Hepatocyte (in vitro differentiated cells): ENCODE measurements around the gene EPB41L1. TPM values are rescaled to one million over a fixed set of nuclear protein-coding genes. Genes with fewer than 3 reads are reported as not detected.

ENCODE experiments used
- DNase-seq: peaks from one replicate; pipeline ENCODE4 v3.0.0-alpha.2; 2016; ENCODE audit warnings: low spot score
- H2AFZ ChIP-seq: fragments of 200-600 bp; sonication (generic); 2 replicates; pipeline ENCODE4 v1.6.0; 2016; ENCODE audit warnings: antibody characterized with exemption, mild to moderate bottlenecking
- H3K27ac ChIP-seq: fragments of 200-600 bp; sonication (generic); 2 replicates; pipeline ENCODE4 v1.5.1; 2016; ENCODE audit warnings: mild to moderate bottlenecking
- H3K27me3 ChIP-seq: fragments of 200-600 bp; sonication (generic); 2 replicates; pipeline ENCODE4 v1.6.1; 2016
- H3K36me3 ChIP-seq: fragments of 200-600 bp; sonication (generic); replicated peaks from 2 replicates; pipeline ENCODE4 v1.5.1; 2016; ENCODE audit warnings: low read depth; ENCODE audit not compliant: insufficient read depth
- H3K4me1 ChIP-seq: fragments of 200-600 bp; sonication (generic); 2 replicates; pipeline ENCODE4 v1.5.1; 2016; ENCODE audit warnings: mild to moderate bottlenecking, moderate library complexity; ENCODE audit not compliant: insufficient read depth
- H3K4me2 ChIP-seq: fragments of 200-600 bp; sonication (generic); 2 replicates; pipeline ENCODE4 v1.6.0; 2016
- H3K4me3 ChIP-seq: fragments of 200-600 bp; sonication (generic); 2 replicates; pipeline ENCODE4 v1.5.1; 2016; ENCODE audit warnings: mild to moderate bottlenecking
- H3K79me2 ChIP-seq: fragments of 200-600 bp; sonication (generic); 2 replicates; pipeline ENCODE4 v1.6.0; 2017; ENCODE audit warnings: mild to moderate bottlenecking
- H3K9me2 ChIP-seq: fragments of 200-600 bp; sonication (generic); replicated peaks from 2 replicates; pipeline ENCODE4 v1.6.0; 2017; ENCODE audit warnings: mild to moderate bottlenecking; ENCODE audit not compliant: insufficient read depth
- H3K9me3 ChIP-seq: fragments of 200-600 bp; sonication (generic); 2 replicates; pipeline ENCODE4 v1.5.1; 2016; ENCODE audit warnings: low read depth, mild to moderate bottlenecking
- H4K20me1 ChIP-seq: fragments of 200-600 bp; sonication (generic); 2 replicates; pipeline ENCODE4 v1.6.0; 2016; ENCODE audit warnings: mild to moderate bottlenecking; ENCODE audit not compliant: insufficient read depth, poor library complexity, severe bottlenecking
- CTCF ChIP-seq: fragments of 200-600 bp; sonication (generic); IDR thresholded peaks from 2 replicates; pipeline ENCODE4 v1.5.1; 2016; ENCODE audit warnings: antibody characterized with exemption, mild to moderate bottlenecking; ENCODE audit not compliant: poor library complexity
- EZH2 ChIP-seq: fragments of 200-600 bp; sonication (generic); IDR thresholded peaks from 2 replicates; pipeline ENCODE4 v1.6.1; 2016; ENCODE audit warnings: antibody characterized with exemption, mild to moderate bottlenecking, borderline replicate concordance
- EZH2phosphoT487 ChIP-seq: fragments of 200-600 bp; sonication (generic); IDR thresholded peaks from one replicate; pipeline ENCODE4 v1.6.1; 2018; ENCODE audit warnings: antibody characterized with exemption, mild to moderate bottlenecking, low read depth, moderate library complexity; ENCODE audit not compliant: unreplicated experiment, severe bottlenecking
- WGBS: methylation state at CpG from one replicate; pipeline ENCODE4 v1.1.6; 2016; ENCODE audit warnings: low lambda C conversion rate; ENCODE audit errors: missing lambda C conversion rate; 5-methylcytosine and 5-hydroxymethylcytosine counted together
- polyA plus RNA-seq: library from polyadenylated mRNA; unstranded; fragments of >200 nt; fragmentation: Nextera tagmentation; extraction: Ambion mirVana; gene quantifications from 2 replicates; pipeline ENCODE4 v1.2.1, GENCODE V29; 2016
- total RNA-seq: library from RNA; depleted of rRNA; stranded (reverse); fragments of >200 nt; gene quantifications from 2 replicates; pipeline ENCODE4 v1.2.3, GENCODE V29; 2014

The EPB41L1 gene
- total and polyA plus RNA-seq, 2 experiments from 2014 or later, result 25.2 to 36.4 TPM

DNA sequence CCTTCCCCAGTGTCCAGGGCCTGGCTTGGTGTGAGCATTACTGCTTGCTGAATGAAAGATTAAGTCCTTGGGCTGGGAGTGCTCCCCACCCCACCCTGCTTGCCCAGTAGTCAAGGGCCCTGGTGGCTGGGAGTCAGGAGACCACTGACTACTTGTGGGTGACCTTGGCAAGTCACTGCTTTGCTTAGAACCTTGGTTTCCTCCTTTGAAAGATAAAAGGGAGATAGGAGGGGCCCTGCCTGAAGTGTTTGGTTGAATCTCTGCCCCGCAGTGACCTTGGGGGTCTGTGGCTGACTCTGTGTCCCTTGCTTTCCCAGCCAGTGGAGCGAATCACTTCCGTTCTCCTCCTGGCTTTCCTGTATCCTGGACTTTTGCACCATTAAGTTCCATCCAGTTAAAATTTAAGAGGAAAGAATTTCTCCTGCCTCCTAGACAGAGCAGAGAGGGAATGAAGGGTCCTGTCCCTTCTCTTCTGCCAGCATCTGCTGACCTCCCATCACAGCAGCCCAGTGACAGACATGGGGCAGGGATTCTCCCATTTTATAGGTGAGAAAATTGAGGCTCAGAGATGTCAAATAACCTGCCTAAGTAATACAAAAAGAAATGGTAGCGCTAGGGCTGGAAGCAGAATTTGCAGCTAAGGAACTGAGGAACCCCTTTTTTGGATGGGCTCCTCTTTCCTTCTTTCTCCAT is 3.5 kb upstream of the EPB41L1 start:
- no peak overlapping the region for H2AFZ ChIP-seq
- no peaks in the 10 kb centered on the region for H4K20me1 ChIP-seq
- no peaks in the 10 kb centered on the region for H3K36me3 ChIP-seq
- no peak for DNase-seq
- peak overlapping the region; percentile 31 for H3K27ac ChIP-seq
- 63% methylated on average over 4 of the region's 4 CpGs for WGBS
- H3K4me1 ChIP-seq, result peaks cover 31% of the 10 kb centered on the region
- TF ChIP-seq EZH2phosphoT487, result no peak
- TF ChIP-seq CTCF, result no peak
- TF ChIP-seq EZH2, result no peak
- no peak overlapping the region for H3K4me3 ChIP-seq
- H3K4me2 ChIP-seq, result no peak overlapping the region
- H3K79me2 ChIP-seq, result peaks cover 4% of the 10 kb centered on the region
- no peaks in the 10 kb centered on the region for H3K9me3 ChIP-seq
- H3K9me2 ChIP-seq, result no peaks in the 10 kb centered on the region
- H3K27me3 ChIP-seq, result no peaks in the 10 kb centered on the region

DNA sequence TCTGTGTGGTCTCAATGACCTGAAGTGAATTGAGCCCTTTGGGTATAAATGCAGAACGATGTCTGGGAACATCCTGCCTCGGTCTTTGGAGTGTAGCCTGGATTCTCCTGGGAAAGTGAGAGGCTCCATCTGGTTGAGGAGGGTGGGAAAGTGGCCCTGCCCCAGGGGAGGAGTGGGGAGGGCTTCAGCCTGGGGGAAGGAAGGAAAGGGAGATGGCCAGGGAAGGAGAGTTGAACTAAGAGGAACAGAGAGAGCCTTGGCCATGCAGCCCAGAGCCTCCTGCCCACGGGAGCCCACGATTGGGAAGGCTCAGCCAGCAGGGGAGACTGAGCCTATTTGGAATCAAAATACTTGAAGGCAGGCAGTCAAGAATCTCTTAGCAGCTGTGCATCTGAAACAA is 2.3 kb upstream of the EPB41L1 start:
- Histone ChIP-seq H3K27ac (no peak overlapping the region), H3K4me1 (peaks cover 25% of the 10 kb centered on the region), H3K27me3 (no peaks in the 10 kb centered on the region), H3K79me2 (peaks cover 16% of the 10 kb centered on the region), H3K4me2 (no peak overlapping the region), H3K4me3 (no peak overlapping the region), H2AFZ (no peak overlapping the region), H3K9me2 (no peaks in the 10 kb centered on the region), H4K20me1 (peaks cover 5% of the 10 kb centered on the region), H3K36me3 (no peaks in the 10 kb centered on the region), H3K9me3 (no peaks in the 10 kb centered on the region)
- no peak for DNase-seq
- TF ChIP-seq EZH2, result no peak
- no peak for TF ChIP-seq CTCF
- 58% methylated on average over 3 of the region's 4 CpGs for WGBS

GRCh38 chr20:36153204-36153603 is 1.3 kb upstream of the EPB41L1 start:
- Histone ChIP-seq H3K4me3 (no peak overlapping the region), H4K20me1 (peaks cover 6% of the 10 kb centered on the region), H3K9me2 (no peaks in the 10 kb centered on the region), H3K4me2 (peak overlapping the region; percentile 97), H3K4me1 (peaks cover 22% of the 10 kb centered on the region), H3K27ac (no peak overlapping the region), H2AFZ (no peak overlapping the region), H3K9me3 (no peaks in the 10 kb centered on the region), H3K79me2 (peaks cover 25% of the 10 kb centered on the region), H3K36me3 (no peaks in the 10 kb centered on the region), H3K27me3 (no peaks in the 10 kb centered on the region)
- TF ChIP-seq CTCF (no peak), EZH2phosphoT487 (no peak), EZH2 (no peak)
- no peak for DNase-seq
- 97% methylated on average over 4 of the region's 4 CpGs for WGBS
